CD4-positive, alpha-beta T cell treated with Interleukin-15 for 4 hours (primary cell): ENCODE results near the gene NTPCR.

Source experiments
- DNase-seq: peaks from one replicate; pipeline ENCODE4 v3.0.0-alpha.2; 2020; ENCODE audit warnings: low spot score

NTPCR gene

DNA sequence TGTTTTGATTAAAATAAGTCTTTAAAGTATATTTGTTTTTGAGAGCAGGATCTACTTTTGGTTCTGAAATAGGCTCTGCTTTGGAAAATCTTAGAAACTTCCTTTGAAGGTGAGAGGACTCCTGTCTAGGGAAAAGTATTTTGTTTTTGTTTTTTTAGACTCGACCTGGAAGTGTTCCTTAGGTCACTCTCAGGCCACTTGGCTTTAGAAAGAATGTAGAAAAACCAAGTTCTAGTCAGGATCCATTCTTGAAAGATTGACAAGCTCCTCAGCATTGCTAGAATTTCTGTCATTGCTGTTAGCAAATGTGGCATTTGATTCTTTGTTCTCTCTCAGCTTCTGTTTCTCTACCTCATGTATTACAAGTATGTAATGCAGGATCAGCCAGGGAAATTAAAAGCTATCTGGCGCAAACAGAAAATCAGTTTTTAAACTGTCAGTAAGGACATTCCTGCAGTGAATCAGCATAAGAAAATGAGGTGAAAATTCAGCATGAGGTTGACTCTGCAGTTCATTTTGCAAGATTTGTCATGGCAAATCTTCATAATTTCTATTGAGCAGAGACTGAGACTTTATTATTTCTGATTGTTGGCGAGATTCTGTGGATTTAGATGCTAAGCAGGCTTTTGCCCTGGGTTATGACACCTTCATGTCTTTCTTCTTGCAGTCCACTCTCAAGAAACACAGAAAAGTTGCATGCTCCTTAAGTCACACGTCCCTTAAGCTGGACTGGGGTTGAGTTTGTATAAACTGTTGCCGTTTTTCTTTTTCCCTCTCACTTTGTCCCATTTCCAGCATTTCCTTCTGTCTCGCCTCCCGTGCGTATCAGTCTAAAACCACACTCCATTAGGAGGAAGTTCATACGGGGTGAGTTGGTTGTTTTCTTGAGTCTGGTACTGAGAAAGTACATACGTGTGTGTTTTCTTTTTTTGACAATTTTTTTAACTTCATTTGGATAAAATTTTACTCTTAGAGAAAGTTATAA, 12.6 kb downstream of the NTPCR start:
- no peak for DNase-seq

DNA sequence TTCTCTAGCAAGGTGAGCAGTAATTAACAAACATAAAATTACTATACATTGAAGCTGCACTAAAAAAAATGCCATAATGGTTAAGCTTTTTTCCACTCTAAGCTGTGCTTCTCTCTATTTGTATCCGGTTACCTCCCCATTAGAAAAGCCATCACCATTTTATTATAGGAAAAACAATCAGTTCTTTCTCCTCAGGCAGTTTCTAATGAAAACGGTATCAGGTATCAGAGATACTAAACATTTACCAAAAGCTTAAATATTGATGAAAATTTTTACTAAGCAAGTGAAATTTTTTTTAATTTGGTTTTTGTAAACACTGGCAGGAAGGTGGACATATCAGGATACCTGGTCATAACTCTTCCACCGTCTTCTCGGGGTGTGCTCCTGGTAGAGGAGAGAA, 14.2 kb downstream of the NTPCR start:
- DNase-seq = no peak

DNA sequence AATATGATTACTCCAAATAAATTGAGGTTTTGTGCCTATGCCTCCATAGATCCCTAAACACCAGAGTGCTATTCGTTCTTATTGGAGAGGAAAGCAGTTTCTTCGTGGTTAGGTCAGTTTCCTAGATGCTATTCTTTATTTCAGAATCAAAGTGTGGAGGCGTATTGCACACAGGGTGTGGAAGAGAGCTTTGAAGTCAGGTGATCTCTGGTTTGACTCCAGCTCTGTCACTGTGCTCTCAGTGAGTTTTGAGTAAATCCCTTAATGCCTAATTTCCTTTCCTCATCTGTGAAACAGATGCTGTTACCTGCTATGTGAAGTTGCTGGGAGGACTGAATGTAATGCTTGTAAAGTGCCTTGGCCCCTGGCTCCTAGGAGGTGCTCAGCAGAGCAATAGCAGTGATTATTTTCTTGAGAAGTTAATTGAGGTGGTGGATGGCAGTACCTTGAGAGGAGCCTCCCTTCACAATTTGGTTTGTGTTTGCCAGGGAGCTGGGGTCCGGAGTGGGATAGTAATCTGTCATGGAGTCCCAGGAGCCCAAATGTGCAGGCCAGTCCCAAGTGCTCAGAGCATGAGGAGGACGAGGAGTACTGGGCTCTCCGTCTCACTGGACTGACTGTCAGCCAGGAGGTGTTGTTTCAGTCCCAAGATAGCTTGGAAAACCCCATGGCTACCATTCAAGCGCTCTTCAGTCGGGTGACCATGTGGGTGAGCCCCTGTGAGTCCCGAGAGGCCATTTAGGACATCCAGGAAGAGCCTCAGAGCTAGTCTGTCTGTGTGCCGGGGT, 14.9 kb downstream of the NTPCR start:
- no peak for DNase-seq

DNA sequence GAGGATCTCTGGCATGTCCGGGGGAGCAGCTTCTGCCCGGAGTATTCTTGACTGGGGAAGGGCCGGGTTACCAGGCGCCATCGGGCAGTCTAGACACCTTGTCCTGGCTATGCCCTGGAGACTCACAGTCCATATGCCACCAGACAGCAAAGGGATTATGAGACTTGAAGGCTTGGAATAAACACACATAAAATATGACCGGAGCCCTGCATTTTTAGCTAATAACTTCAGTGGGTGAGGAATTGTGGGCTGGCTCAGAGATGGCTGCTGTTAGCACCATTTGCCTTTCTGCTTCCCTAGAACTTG, 15.5 kb downstream of the NTPCR start:
- DNase-seq = no peak

DNA sequence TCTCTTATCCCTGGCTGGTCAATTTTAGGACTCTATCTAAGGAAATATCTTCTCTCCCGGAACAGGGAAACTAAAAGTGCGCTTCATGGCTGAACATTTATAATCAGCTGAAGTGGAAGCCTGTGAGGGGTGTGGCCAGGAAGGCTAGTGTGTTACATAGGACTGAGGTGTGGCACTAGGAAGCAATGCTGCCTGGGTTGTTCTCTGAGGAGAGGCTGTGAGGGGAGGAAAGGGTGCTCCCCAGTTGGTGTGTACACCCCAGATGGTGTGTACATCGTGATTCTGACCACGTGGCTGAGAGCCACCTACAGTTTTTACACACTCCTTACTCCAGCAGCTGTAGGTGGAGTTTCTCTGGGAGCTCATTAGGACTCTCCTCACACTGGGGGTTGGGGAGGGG, 16.3 kb downstream of the NTPCR start:
- DNase-seq = no peak

DNA sequence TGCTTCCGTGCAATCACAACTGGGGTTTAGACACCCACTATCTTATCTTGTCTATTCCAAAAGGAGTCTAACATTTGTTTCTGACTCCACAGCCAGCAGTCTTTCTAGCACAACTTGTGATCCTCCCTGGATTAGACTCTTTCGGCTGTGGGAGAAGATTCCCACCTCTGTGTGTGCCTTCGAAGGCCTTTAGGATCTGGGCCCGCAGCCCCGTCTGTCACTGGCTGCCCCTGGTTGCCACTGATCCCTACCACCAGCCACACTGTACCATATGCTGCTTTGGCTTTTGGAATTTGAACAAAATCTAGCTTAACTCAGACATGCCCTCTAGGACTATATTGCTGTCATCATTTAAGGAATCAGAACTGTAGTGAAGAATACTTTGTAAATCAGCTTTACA, 18.0 kb downstream of the NTPCR start:
- DNase-seq = no peak

- DNase-seq = no peak
Measured at GRCh38 chr1:232968965-232969364, 18.6 kb downstream of the NTPCR start.

DNA sequence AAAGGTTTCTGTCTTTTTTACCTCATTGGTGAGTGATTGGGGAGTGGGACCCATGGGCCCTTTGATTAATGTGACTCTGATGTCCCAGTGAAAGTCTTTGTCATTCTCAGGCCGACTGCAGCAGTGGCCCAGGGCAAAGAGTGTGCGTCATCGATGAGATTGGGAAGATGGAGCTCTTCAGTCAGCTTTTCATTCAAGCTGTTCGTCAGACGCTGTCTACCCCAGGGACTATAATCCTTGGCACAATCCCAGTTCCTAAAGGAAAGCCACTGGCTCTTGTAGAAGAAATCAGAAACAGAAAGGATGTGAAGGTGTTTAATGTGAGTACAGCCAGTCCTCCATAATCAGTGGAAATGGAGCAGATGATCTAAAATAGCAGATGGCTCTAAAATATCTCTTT, 19.4 kb downstream of the NTPCR start:
- no peak for DNase-seq

DNA sequence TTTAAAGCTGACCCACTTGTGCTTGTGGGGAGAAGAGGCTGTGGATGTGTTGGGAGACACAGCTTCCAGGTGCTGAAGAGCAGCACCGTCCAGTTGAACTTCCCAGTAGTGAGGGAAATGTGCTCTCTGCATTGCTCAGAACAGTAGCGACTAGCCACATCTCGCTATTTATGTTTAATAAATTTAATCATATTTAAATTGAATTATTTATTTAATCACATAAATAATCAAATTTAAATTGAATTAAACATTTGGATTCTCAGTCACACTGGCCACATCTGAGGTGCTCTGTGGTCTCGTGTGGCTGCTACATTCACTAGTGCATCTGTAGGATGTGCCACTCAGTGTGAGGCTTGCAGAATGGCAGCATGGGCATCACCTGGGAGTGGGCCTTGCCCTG, 20.1 kb downstream of the NTPCR start:
- no peak for DNase-seq

- DNase-seq = no peak
Measured at GRCh38 chr1:232973652-232974611, 23.5 kb downstream of the NTPCR start.

DNA sequence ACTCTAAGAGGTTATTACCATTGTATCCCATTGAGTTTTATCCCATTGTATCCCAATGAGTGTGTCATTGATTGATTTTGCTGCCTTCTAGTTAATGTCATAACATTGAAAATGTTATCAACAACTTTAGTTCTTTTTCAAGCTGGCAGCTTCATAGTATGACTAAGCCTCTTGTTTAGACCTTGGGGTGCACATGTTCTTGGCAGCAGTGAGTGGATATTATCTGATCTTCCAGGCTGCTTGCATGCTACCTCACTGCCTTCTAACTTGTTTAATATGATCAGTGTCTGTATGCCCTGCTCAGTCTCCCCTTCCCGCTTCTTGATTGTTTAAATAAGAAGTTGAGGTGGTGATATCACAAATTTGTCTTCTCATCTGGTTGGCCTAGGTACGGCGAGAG, 24.6 kb downstream of the NTPCR start:
- no peak for DNase-seq

DNA sequence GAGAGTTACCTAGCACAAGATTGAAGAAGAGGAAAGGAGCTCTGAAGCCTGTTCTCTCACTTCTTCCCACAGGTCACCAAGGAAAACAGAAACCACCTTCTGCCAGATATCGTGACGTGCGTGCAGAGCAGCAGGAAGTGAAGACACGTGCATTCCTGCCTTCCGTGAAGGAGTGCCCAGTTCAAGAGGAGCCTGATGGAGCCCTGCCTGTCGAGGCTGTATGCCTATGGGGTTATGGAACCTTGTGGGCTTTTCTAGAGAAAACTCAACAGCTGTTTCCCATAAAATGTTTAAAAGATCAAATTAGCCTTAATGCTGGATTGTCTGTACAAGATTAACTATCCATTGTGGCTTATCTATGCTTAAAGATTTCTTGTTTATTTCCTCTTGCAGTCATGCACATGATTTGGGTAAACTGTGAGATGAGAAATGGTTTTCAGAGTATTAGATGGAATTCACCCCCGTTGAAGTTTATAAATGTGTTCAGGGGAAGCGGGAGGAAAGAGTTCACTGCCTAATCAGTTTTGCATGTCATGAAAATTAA, 27.8 kb downstream of the NTPCR start:
- no peak for DNase-seq

- no peak for DNase-seq
Measured at GRCh38 chr1:232978815-232979214, 28.4 kb downstream of the NTPCR start.

GRCh38 chr1:232979558-232979957, 29.1 kb downstream of the NTPCR start:
- DNase-seq = no peak

DNA sequence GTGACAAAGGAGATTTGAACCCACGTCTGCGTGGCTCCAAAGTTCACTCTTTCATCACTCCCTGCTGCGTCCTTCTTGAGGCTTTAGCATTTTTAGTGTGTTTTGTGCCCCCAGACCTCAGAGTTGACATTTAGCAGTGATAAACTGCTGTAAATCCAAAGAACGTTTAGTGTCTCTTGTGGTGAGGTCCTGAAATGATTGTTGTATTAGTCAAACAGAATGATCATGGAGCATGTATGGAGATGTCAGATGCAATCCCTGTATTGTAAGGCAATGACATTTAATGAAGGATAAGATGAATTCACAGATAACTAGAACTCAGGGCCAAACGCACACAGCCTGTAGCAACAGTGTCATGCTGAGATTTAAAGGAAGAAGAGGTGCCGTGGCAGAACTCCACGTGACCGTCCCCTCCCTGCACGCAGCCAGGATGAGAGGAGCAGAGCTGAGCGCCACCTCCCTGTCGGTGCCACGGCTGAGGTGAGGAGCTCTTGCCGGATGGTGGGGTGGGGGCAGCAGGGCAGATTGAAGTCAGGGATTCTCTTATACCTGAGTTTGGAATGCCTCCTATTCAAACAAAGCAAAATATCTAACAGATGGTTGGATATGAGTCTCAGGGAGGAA, 30.1 kb downstream of the NTPCR start:
- DNase-seq = no peak

DNA sequence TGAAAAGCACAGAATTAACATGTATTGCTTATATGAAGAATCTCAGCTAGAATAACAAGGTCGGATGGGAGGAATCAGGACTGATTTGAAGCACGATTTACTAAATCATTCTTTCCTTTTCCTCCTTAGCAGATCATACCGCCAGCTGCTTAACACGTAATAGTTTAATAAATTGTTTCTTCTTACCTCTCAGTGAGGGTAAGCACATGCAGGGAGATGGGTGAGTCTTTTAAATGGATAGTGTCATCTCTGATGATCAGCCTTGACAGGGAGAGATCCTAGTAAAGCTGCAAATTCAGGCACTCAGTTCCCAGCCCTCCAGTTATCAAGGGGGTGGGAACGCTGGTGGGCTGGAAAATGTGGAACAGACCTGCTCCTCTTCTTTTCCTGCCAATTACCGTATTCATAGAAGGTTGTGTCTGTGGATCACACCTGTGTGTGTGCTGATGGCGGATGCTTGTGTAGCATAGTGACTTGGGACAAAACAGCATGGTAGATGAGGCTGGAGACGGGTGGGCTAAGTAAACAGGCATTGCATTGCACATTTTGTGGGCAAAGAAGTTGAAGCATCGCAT, 30.7 kb downstream of the NTPCR start:
- no peak for DNase-seq

DNA sequence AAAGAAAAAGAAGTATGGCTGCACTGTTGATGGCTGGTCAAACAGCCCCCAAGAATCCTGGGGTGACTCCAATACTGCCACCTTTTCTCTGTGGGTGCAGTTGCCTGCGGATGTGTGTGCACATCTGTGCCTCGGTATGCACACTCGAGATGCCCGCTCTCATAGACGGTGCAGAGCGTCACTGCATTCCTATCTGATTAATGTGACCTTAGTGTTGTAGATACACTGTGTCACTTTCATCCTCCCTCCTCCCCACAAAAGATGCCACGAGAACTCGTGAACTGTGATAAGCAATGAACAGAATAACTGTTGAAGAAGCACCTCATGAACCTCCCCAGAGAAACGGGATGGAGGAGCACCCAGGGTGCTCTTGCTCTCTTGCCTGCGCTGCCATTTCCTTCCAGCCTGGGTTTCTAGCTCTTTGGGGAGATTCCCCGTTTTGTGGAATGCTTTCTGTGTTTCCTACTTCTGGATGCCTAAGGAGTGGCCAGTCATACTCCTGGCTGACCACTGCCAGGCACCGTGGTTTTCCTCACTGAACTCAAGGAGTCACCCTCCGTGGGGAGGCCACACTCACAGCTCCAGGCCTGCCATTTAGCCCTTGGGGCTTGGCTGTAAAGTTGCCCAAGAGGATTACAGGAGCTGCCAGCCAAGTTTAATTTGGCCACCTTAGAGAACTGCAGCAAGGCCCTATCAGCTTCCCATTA, 32.0 kb downstream of the NTPCR start:
- DNase-seq = no peak

GRCh38 chr1:232983375-232983774, 33.0 kb downstream of the NTPCR start:
- no peak for DNase-seq

GRCh38 chr1:232983817-232984567, 33.6 kb downstream of the NTPCR start:
- no peak for DNase-seq
